Fibroblast of the aortic adventitia (primary cell): Measurements from ENCODE around the gene ZDHHC16. TPM values are rescaled to one million over a fixed set of nuclear protein-coding genes. Genes with fewer than 3 reads are reported as not detected.

Source experiments
- DNase-seq: peaks from one replicate; pipeline ENCODE4 v3.0.0-alpha.2; 2010; ENCODE audit warnings: low read depth
- H3K4me3 ChIP-seq: 2 replicates; pipeline ENCODE4 v1.5.1; 2011; ENCODE audit warnings: low read depth, mild to moderate bottlenecking, control low read depth, low read length, moderate library complexity
- total RNA-seq: library from RNA; depleted of rRNA; stranded (reverse); fragments of >200 nt; gene quantifications from 2 replicates; pipeline ENCODE4 v1.2.3, GENCODE V29; 2012; ENCODE audit warnings: low replicate concordance
- TF ChIP-seq, protein P1 (sequence below): IDR thresholded peaks from 2 replicates; pipeline ENCODE4 v1.5.1; 2011; ENCODE audit warnings: mild to moderate bottlenecking, low read length, control low read depth, inconsistent platforms; ENCODE audit not compliant: insufficient read depth

ZDHHC16 gene
- total RNA-seq, 1 donor, result 45.5 TPM

DNA sequence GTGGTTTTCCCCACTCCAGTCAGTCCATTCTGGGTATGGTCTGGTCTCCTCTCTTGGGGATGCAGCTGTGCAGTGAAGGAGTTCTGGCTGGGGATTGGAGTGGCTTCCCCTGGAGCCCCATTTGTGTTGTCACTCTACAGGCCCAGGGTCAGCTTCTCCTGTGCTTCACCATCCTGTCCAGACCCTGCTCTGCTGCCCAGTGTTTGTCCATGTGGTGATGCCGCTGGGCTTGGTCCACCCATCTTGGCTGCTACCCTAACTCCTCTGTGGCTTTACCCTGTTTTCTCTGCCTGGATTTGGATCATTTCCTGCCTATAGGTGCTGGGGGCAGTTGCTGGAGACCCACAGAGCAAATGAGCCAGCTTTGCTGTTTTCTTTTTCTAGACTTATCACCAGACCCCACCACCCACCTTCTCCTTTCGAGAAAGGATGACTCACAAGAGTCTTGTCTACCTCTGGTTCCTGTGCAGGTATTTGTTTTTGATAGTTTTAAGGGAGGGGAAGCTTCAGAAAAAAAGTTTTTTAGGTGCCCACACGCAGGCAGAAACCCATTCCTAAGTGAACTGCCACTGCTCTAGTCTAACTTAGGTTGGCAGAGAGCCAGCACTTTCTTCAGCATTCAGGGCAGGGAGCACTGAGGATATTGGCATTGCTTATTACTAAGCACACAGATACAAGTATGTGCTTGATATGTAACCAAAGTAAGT is 8.5 kb downstream of the ZDHHC16 start:
- H3K4me3 ChIP-seq, result no peak overlapping the region
- peak; percentile 68 for DNase-seq
- TF ChIP-seq, protein P1, sequence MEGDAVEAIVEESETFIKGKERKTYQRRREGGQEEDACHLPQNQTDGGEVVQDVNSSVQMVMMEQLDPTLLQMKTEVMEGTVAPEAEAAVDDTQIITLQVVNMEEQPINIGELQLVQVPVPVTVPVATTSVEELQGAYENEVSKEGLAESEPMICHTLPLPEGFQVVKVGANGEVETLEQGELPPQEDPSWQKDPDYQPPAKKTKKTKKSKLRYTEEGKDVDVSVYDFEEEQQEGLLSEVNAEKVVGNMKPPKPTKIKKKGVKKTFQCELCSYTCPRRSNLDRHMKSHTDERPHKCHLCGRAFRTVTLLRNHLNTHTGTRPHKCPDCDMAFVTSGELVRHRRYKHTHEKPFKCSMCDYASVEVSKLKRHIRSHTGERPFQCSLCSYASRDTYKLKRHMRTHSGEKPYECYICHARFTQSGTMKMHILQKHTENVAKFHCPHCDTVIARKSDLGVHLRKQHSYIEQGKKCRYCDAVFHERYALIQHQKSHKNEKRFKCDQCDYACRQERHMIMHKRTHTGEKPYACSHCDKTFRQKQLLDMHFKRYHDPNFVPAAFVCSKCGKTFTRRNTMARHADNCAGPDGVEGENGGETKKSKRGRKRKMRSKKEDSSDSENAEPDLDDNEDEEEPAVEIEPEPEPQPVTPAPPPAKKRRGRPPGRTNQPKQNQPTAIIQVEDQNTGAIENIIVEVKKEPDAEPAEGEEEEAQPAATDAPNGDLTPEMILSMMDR, result no peak

DNA sequence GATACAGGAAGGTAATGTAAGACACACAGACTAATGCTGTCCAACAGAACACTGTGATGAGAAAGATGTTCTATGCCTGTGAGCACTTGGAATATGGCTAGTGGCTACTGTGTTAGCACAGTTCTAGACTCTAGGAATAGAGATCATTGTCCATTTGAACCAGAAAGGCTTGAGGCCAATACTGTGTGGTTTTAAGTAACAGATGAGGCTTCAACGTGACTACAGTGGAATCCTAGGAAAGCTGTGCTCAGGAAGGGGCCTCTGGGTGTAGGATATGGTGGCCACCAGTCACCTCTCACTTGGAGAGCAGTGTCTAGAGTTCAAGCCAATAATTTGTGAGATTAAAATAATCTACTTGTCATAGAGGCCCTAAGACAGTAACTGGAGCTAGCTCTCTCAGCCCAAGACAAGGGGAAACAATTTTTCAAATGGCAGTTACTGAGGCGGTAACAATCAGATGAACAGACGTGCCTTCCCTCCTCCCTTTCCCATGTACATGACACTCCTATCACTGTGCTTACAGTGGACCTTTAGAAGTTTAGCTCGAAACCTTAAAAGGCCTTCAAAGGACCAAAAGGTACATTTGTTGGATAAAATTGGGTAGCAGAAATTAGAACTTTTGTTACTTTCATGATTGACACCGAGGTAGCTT is 10.2 kb downstream of the ZDHHC16 start:
- TF ChIP-seq, protein P1, result no peak
- no peak overlapping the region for H3K4me3 ChIP-seq
- peak; percentile 24 for DNase-seq

DNA sequence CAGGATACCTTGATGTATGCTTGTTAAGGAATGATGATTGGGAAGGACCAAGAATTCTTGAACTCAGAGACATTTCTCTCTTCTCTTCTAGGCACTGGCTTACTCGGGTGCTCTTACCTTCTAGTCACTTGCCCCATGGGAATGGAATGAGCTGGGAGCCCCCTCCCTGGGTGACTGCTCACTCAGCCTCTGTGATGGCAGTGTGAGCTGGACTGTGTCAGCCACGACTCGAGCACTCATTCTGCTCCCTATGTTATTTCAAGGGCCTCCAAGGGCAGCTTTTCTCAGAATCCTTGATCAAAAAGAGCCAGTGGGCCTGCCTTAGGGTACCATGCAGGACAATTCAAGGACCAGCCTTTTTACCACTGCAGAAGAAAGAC is 10.7 kb downstream of the ZDHHC16 start:
- TF ChIP-seq, protein P1, result no peak
- no peak overlapping the region for H3K4me3 ChIP-seq
- DNase-seq, result no peak

DNA sequence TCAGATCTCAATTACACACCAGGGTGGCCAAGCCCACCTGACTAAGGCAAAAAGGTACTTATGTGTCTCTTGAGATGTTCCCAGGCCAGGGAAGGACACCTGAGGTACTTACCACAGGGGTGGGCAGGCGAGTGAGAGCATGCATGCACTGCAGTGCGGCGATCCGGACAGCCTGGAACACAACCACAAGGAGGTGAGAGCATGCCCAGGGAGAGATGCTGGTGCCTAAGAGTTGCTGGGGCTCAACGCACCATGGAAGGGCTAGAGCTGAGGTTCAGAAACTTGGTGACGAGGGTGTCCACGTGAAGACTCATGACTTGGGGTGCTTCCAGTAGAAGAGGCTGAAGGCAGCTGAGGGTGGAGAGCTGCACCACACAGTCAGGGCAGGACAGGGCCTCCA is 13.1 kb downstream of the ZDHHC16 start:
- DNase-seq, result no peak
- TF ChIP-seq, protein P1, result no peak
- no peak overlapping the region for H3K4me3 ChIP-seq

DNA sequence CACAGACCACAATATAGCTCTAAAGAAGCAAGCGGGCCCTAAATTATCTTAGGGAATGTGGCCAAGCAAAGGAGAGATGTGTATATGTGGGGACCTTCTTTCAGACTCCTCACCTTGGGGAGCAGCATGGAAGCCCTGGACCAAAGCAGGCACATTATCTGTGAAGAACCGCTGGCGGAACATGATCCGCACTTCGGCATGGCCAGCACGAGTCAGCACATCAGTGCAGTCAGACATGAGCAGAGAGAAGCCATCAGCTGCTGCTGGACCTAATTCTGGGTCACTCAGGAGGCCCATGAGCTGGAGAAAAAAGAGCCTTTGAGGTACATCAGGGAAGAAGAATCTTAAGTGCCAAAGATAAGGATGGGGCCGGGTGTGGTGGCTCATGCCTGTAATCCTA is 14.0 kb downstream of the ZDHHC16 start:
- no peak overlapping the region for H3K4me3 ChIP-seq
- no peak for DNase-seq
- TF ChIP-seq, protein P1, result no peak

DNA sequence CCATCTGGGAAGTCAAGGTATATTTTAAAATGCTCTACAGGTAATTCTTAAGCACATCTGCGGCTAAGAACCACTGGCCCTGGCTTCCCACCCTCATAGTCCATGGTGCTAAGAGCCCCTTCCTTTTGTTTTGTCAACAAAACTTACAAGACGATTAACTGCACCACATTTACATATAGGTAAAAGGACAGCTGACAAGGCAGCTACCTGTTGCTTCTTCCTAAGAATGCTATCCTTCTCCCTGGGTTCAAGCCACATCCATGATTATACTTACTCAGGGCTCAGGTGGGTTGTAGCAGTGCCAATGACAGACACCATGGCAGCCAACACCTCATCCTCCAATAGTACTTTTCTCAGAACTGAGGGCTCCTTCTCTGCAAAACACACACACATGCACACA is 16.3 kb downstream of the ZDHHC16 start:
- TF ChIP-seq, protein P1, result no peak
- no peak overlapping the region for H3K4me3 ChIP-seq
- DNase-seq, result no peak
